ENCODE data around the gene ALPP.
"Not testable (repeated sequence)": the region's sequence is repeated elsewhere in the genome, so short reads cannot be mapped to it uniquely, and the experiment has no call there.

ALPP gene

GRCh38 chr2:232362174-232362900 is 16.2 kb upstream of the ALPP start:
- intact Hi-C loops (cut with DNase I), result no loop called here

GRCh38 chr2:232363064-232363783 is 15.3 kb upstream of the ALPP start:
- DNase-seq, result peak in 3 of 10 donors; percentile 13 to 63 (median 33)
- intact Hi-C loops (cut with DNase I), result not testable (repeated sequence)

More at GRCh38 chr2:232362174-232362900, 16.2 kb upstream of the ALPP start:
- peak in 3 of 10 donors; percentile 31 to 61 (median 52) for DNase-seq

GRCh38 chr2:232363784-232364615 is 14.6 kb upstream of the ALPP start:
- peak in 3 of 10 donors; percentile 39 to 60 (median 47) for DNase-seq
- intact Hi-C loops (cut with DNase I), result no loop called here

GRCh38 chr2:232364806-232365594 is 13.6 kb upstream of the ALPP start:
- intact Hi-C loops (cut with DNase I), result not testable (repeated sequence)
- peak in 3 of 10 donors; percentile 46 to 74 (median 56) for DNase-seq

- intact Hi-C loops (cut with DNase I), result no loop called here
- peak in 3 of 10 donors; percentile 46 to 64 (median 49) for DNase-seq
Measured at GRCh38 chr2:232365621-232366321, 12.8 kb upstream of the ALPP start.

- intact Hi-C loops (cut with DNase I), result not testable (repeated sequence)
- peak in 2 of 10 donors; percentile 35 to 43 for DNase-seq
Measured at GRCh38 chr2:232366461-232366860, 12.1 kb upstream of the ALPP start.

- intact Hi-C loops (cut with DNase I), result no loop called here
- peak in 2 of 10 donors; percentile 20 to 40 for DNase-seq
Measured at GRCh38 chr2:232367016-232367415, 11.5 kb upstream of the ALPP start.

GRCh38 chr2:232367591-232368233 is 10.8 kb upstream of the ALPP start:
- peak in 3 of 10 donors; percentile 23 to 74 (median 67) for DNase-seq
- intact Hi-C loops (cut with DNase I), result no loop called here

- peak in 3 of 10 donors; percentile 30 to 77 (median 62) for DNase-seq
- intact Hi-C loops (cut with DNase I), result no loop called here
Measured at GRCh38 chr2:232368311-232368731, 10.2 kb upstream of the ALPP start.

- intact Hi-C loops (cut with DNase I), result no loop called here
- DNase-seq, result peak in 3 of 10 donors; percentile 48 to 61 (median 59)
Measured at GRCh38 chr2:232369126-232369951, 9.2 kb upstream of the ALPP start.

GRCh38 chr2:232370007-232370406 is 8.5 kb upstream of the ALPP start:
- intact Hi-C loops (cut with DNase I), result not testable (repeated sequence)
- peak in 2 of 10 donors; percentile 65 to 80 for DNase-seq

- peak in 3 of 10 donors; percentile 16 to 23 (median 21) for DNase-seq
- intact Hi-C loops (cut with DNase I), result no loop called here
Measured at GRCh38 chr2:232372231-232373208, 6.0 kb upstream of the ALPP start.

GRCh38 chr2:232374356-232374755 is 4.2 kb upstream of the ALPP start:
- DNase-seq, result peak in 2 of 10 donors; percentile 39 to 60
- intact Hi-C loops (cut with DNase I), result no loop called here

- intact Hi-C loops (cut with DNase I), result no loop called here
- no peak for DNase-seq
Measured at GRCh38 chr2:232375164-232375563, 3.4 kb upstream of the ALPP start.

- intact Hi-C loops (cut with DNase I), result no loop called here
- peak in 2 of 10 donors; percentile 30 to 32 for DNase-seq
Measured at GRCh38 chr2:232376260-232376659, 2.3 kb upstream of the ALPP start.

GRCh38 chr2:232376713-232377112 is 1.8 kb upstream of the ALPP start:
- intact Hi-C loops (cut with DNase I), result no loop called here
- DNase-seq, result peak in 2 of 10 donors; percentile 41 to 66

GRCh38 chr2:232377319-232377718 is 1.2 kb upstream of the ALPP start:
- DNase-seq, result peak in 1 of 10 donors; percentile 50
- intact Hi-C loops (cut with DNase I), result no loop called here
